HG03025 (cell line): ENCODE data around the gene ABHD12B.
"Not testable (repeated sequence)": the region's sequence is repeated elsewhere in the genome, so short reads cannot be mapped to it uniquely, and the experiment has no call there.

Source experiments
- ATAC-seq: cut with Tn5 transposase; IDR thresholded peaks from one replicate; pipeline ENCODE4 v1.9.1; 2021; ENCODE audit warnings: mild to moderate bottlenecking, moderate library complexity; ENCODE audit not compliant: unreplicated experiment, low FRiP score

The ABHD12B gene

GRCh38 chr14:50932156-50932555 is 60.3 kb downstream of the ABHD12B start:
- ATAC-seq: no peak

GRCh38 chr14:50932592-50933495 is 61.0 kb downstream of the ABHD12B start:
- no peak for ATAC-seq

GRCh38 chr14:50935126-50936015 is 63.5 kb downstream of the ABHD12B start:
- no peak for ATAC-seq

- ATAC-seq: no peak
These were observed 64.1 kb downstream of the ABHD12B start for GRCh38 chr14:50936016-50936340.

GRCh38 chr14:50936882-50937281 is 65.0 kb downstream of the ABHD12B start:
- no peak for ATAC-seq

- no peak for ATAC-seq
These were observed 65.5 kb downstream of the ABHD12B start for GRCh38 chr14:50937325-50937724.

GRCh38 chr14:50937800-50938199 is 65.9 kb downstream of the ABHD12B start:
- ATAC-seq: no peak

- no peak for ATAC-seq
These were observed 69.3 kb downstream of the ABHD12B start for GRCh38 chr14:50941151-50941550.

- ATAC-seq: not testable (repeated sequence)
These were observed 69.8 kb downstream of the ABHD12B start for GRCh38 chr14:50941638-50942037.

- ATAC-seq: no peak
These were observed 71.5 kb downstream of the ABHD12B start for GRCh38 chr14:50943261-50943942.

GRCh38 chr14:50943943-50944646 is 72.2 kb downstream of the ABHD12B start, which contains the start of gene PYGL:
Gene PYGL (minus strand): TSS chr14:50944483. CDS start chr14:50944403, 80 bp downstream.
- ATAC-seq: no peak

GRCh38 chr14:50944647-50945413 is 73.0 kb downstream of the ABHD12B start:
- ATAC-seq: no peak

- no peak for ATAC-seq
These were observed 74.5 kb downstream of the ABHD12B start for GRCh38 chr14:50946234-50946935.

- no peak for ATAC-seq
These were observed 75.6 kb downstream of the ABHD12B start for GRCh38 chr14:50947446-50947845.

GRCh38 chr14:50948205-50948604 is 76.4 kb downstream of the ABHD12B start:
- no peak for ATAC-seq

GRCh38 chr14:50951032-50951431 is 79.2 kb downstream of the ABHD12B start:
- ATAC-seq: no peak

- ATAC-seq: no peak
These were observed 81.6 kb downstream of the ABHD12B start for GRCh38 chr14:50953502-50953901.
